Mononuclear cell (primary cell): ENCODE data around the gene KIFC1. TPM values are rescaled to one million over a fixed set of nuclear protein-coding genes. Genes with fewer than 3 reads are reported as not detected.

Experiments
- H3K27me3 ChIP-seq: 2 replicates; pipeline ENCODE4 v1.6.0; 2011; ENCODE audit warnings: low read length, control low read depth; ENCODE audit not compliant: insufficient read depth
- H3K4me1 ChIP-seq: 2 replicates; pipeline ENCODE4 v1.5.1; 2011; ENCODE audit warnings: mild to moderate bottlenecking, low read length, control low read depth; ENCODE audit not compliant: insufficient read depth
- H3K4me3 ChIP-seq: 2 replicates; pipeline ENCODE4 v1.5.1; 2011; ENCODE audit warnings: mild to moderate bottlenecking, low read length, moderate library complexity
- H3K9me3 ChIP-seq: 2 replicates; pipeline ENCODE4 v1.5.1; 2011; ENCODE audit warnings: low read depth, mild to moderate bottlenecking, control low read depth, low read length
- total RNA-seq: library from RNA; depleted of rRNA; stranded (reverse); fragments of >200 nt; gene quantifications from one replicate; pipeline ENCODE4 v1.2.3, GENCODE V29; 2012

Gene KIFC1
- total RNA-seq, 1 donor, result 0.94 TPM

- peaks cover 44% of the 10 kb centered on the region for H3K4me1 ChIP-seq
- no peak overlapping the region for H3K4me3 ChIP-seq
- H3K9me3 ChIP-seq, result no peaks in the 10 kb centered on the region
- no peaks in the 10 kb centered on the region for H3K27me3 ChIP-seq
Observed at GRCh38 chr6:33433544-33434191, 42.0 kb downstream of the KIFC1 start.

GRCh38 chr6:33434961-33435360 lies 43.3 kb downstream of the KIFC1 start:
- H3K27me3 ChIP-seq, result no peaks in the 10 kb centered on the region
- no peak overlapping the region for H3K4me3 ChIP-seq
- H3K4me1 ChIP-seq, result peaks cover 34% of the 10 kb centered on the region
- no peaks in the 10 kb centered on the region for H3K9me3 ChIP-seq

GRCh38 chr6:33437666-33438065 lies 46.0 kb downstream of the KIFC1 start:
- Histone ChIP-seq H3K4me1 (peaks cover 7% of the 10 kb centered on the region), H3K27me3 (no peaks in the 10 kb centered on the region), H3K9me3 (no peaks in the 10 kb centered on the region), H3K4me3 (no peak overlapping the region)

- H3K4me3 ChIP-seq, result no peak overlapping the region
- H3K4me1 ChIP-seq, result peaks cover 2% of the 10 kb centered on the region
- no peaks in the 10 kb centered on the region for H3K9me3 ChIP-seq
- H3K27me3 ChIP-seq, result no peaks in the 10 kb centered on the region
Observed at GRCh38 chr6:33438978-33439594, 47.5 kb downstream of the KIFC1 start.

- Histone ChIP-seq H3K27me3 (no peaks in the 10 kb centered on the region), H3K4me1 (peaks cover 12% of the 10 kb centered on the region), H3K9me3 (no peaks in the 10 kb centered on the region), H3K4me3 (no peak overlapping the region)
Observed at GRCh38 chr6:33439956-33440648, 48.5 kb downstream of the KIFC1 start.

GRCh38 chr6:33440649-33441309 lies 49.2 kb downstream of the KIFC1 start:
- H3K9me3 ChIP-seq, result no peaks in the 10 kb centered on the region
- peaks cover 19% of the 10 kb centered on the region for H3K4me1 ChIP-seq
- H3K4me3 ChIP-seq, result no peak overlapping the region
- no peaks in the 10 kb centered on the region for H3K27me3 ChIP-seq

DNA sequence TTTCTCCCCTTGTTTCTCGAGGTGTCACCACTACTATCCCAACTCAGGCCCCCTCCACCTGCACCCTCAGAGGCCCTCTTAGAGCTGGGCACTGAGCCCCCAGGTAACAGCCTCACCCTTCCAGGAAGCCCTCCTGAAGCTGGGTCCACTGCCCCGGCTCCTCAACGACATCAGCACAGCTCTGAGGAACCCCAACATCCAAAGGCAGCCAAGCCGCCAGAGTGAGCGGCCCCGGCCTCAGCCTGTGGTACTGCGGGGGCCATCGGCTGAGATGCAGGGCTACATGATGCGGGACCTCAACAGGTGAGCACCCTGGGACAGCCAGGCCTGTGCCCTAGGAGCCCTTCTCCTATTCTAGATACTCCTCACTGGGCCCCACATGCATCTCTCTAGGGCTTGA lies 49.8 kb downstream of the KIFC1 start:
- H3K9me3 ChIP-seq, result no peaks in the 10 kb centered on the region
- no peak overlapping the region for H3K4me3 ChIP-seq
- peaks cover 26% of the 10 kb centered on the region for H3K4me1 ChIP-seq
- no peaks in the 10 kb centered on the region for H3K27me3 ChIP-seq

DNA sequence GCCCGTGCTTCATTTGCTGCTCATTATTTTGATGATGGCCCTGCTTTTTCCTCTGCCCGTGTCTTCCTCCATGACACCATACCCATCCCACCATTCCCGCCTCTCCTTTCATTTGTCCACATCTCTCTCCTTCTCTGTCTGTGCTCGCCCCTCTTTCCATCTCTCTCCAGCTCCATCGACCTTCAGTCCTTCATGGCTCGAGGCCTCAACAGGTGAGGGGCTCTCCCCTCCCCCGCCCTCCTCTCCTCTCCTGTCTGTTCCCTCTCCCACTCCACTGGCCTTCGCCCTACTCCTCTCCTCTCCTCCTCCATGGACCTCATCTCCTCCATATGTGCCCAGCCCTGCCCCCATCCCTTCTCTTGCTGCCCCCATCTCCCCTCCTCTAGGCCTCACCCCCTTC lies 50.7 kb downstream of the KIFC1 start:
- no peaks in the 10 kb centered on the region for H3K9me3 ChIP-seq
- peaks cover 32% of the 10 kb centered on the region for H3K4me1 ChIP-seq
- H3K27me3 ChIP-seq, result no peaks in the 10 kb centered on the region
- H3K4me3 ChIP-seq, result no peak overlapping the region

DNA sequence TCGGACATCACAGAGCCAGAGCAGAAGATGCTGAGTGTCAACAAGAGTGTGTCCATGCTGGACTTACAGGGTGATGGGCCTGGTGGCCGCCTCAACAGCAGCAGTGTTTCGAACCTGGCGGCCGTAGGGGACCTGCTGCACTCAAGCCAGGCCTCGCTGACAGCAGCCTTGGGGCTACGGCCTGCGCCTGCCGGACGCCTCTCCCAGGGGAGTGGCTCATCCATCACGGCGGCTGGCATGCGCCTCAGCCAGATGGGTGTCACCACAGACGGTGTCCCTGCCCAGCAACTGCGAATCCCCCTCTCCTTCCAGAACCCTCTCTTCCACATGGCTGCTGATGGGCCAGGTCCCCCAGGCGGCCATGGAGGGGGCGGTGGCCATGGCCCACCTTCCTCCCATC lies 51.4 kb downstream of the KIFC1 start:
- Histone ChIP-seq H3K4me1 (peaks cover 32% of the 10 kb centered on the region), H3K4me3 (no peak overlapping the region), H3K27me3 (no peaks in the 10 kb centered on the region), H3K9me3 (no peaks in the 10 kb centered on the region)

GRCh38 chr6:33443619-33444504 lies 52.2 kb downstream of the KIFC1 start:
- H3K9me3 ChIP-seq, result no peaks in the 10 kb centered on the region
- peaks cover 36% of the 10 kb centered on the region for H3K4me1 ChIP-seq
- no peak overlapping the region for H3K4me3 ChIP-seq
- no peaks in the 10 kb centered on the region for H3K27me3 ChIP-seq

- Histone ChIP-seq H3K4me1 (peaks cover 48% of the 10 kb centered on the region), H3K27me3 (no peaks in the 10 kb centered on the region), H3K9me3 (no peaks in the 10 kb centered on the region), H3K4me3 (no peak overlapping the region)
Observed at GRCh38 chr6:33445119-33445603, 53.5 kb downstream of the KIFC1 start.

- Histone ChIP-seq H3K9me3 (no peaks in the 10 kb centered on the region), H3K4me1 (peaks cover 60% of the 10 kb centered on the region), H3K4me3 (no peak overlapping the region), H3K27me3 (no peaks in the 10 kb centered on the region)
Observed at GRCh38 chr6:33446356-33446755, 54.7 kb downstream of the KIFC1 start.

DNA sequence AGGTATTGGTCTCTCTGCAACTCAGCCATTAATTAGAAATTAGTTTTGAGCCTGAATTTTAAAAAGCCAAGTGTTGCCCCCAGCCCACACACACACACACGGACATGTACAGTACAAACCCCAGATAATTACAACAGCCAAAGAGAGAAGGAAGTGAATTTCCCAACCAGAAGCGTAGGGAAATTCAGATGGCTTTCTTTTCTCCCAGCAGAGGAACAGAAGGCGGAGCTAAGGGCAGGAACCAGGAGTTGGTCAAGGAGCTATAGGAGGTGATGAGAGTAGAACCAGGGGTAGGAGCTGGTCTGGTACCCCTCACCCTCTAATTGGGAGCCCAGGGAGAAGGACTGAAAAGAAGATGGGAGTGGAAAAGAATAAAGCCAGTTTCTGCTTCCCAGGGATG lies 58.8 kb downstream of the KIFC1 start:
- Histone ChIP-seq H3K4me3 (no peak overlapping the region), H3K9me3 (no peaks in the 10 kb centered on the region), H3K27me3 (no peaks in the 10 kb centered on the region), H3K4me1 (peaks cover 70% of the 10 kb centered on the region)

DNA sequence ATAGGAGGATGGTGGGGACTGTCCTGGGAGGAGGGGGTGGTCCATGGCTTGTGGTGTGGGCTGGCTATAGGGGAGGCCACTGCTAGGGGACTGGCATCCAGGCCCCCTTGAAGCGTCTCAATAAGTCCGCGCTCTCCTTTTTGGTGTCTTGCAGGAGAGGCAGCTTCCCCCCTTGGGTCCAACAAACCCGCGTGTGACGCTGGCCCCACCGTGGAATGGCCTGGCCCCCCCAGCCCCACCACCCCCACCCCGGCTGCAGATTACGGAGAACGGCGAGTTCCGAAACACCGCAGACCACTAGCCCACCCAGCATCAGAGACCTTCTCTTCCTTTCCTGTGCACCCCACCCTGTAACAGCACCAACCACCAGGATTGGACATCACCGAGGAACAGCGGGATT lies 60.0 kb downstream of the KIFC1 start:
- Histone ChIP-seq H3K4me1 (peaks cover 59% of the 10 kb centered on the region), H3K9me3 (no peaks in the 10 kb centered on the region), H3K4me3 (no peak overlapping the region), H3K27me3 (no peaks in the 10 kb centered on the region)
